ENCODE data around the gene TLN1.

TLN1 gene

DNA sequence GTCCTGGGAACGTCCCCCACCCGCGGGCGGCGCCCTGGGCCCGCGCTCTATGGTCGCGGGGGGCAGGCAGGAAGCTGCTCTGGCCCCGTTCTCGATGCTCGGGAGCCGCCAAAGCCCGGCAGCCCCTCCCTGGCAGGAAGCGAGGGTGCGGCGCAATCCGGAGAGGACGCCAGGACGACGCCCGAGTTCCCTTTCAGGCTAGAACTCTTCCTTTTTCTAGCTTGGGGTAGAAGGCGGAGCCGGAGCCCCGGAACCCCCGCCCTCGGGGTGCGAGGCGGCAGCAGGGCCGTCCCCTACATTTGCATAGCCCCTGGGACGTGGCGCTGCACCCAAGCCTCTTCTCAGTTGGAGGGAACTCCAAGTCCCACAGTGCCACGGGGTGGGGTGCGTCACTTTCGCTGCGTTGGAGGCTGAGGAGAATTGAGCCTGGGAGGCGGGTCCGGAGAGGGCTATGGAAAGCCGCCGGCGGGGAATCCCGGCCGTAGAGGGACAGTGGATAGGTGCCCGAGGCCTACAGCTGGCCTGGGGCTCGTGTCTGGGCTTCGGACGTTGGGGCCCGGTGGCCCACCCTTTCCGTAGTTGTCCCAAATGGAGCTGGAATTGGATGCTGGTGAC, at the start of gene TLN1, which contains the start of gene CREB3:
Gene TLN1 (minus strand): TSS at position 11 of the 615 bp plus-strand sequence. CDS start 6,501 bp downstream, outside the sequence.
Gene CREB3 (plus strand): TSS at position 482 of the 615 bp plus-strand sequence. CDS start 107 bp downstream, at position 589.
- TF ChIP-seq ZFX (IDR thresholded peaks at IDR 0.05; ENCODE audit: borderline replicate concordance): no peak
- TF ChIP-seq CTCF (IDR thresholded peaks at IDR 0.05): peak; percentile 41
- H3K27ac ChIP-seq: peak within 1 kb of the TSS; percentile 94

- no peak for TF ChIP-seq ZFX (IDR thresholded peaks at IDR 0.05; ENCODE audit: borderline replicate concordance)
- no peak for TF ChIP-seq CTCF (IDR thresholded peaks at IDR 0.05)
- H3K27ac ChIP-seq: no peak overlapping the region
These were observed 49.1 kb upstream of the TLN1 start for GRCh38 chr9:35781066-35781465.

- no peak overlapping the region for H3K27ac ChIP-seq
- no peak for TF ChIP-seq ZFX (IDR thresholded peaks at IDR 0.05; ENCODE audit: borderline replicate concordance)
- TF ChIP-seq CTCF (IDR thresholded peaks at IDR 0.05): no peak
These were observed 46.5 kb upstream of the TLN1 start for GRCh38 chr9:35778496-35778895.

DNA sequence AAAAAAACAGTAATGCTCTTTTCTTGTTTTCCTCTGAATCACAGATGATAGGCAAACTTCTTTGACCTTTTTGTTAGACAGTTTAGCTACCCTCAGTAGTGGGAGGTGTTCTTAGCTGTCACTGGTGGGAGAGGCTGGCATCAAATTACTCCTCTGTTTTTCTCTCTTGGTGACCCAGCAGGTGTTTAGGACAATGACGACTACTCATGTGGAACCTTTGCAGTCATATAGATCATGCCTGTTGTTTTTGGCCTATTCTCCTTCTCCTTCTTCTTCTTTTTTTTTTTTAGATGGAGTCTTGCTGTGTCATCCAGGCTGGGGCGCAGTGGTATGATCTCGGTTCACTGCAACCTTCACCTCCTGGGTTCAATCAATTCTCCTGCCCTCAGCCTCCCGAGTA, 44.0 kb upstream of the TLN1 start:
- H3K27ac ChIP-seq: no peak overlapping the region
- TF ChIP-seq CTCF (IDR thresholded peaks at IDR 0.05) (no peak), ZFX (IDR thresholded peaks at IDR 0.05; ENCODE audit: borderline replicate concordance) (no peak)

- H3K27ac ChIP-seq: no peak overlapping the region
- no peak for TF ChIP-seq ZFX (IDR thresholded peaks at IDR 0.05; ENCODE audit: borderline replicate concordance)
- TF ChIP-seq CTCF (IDR thresholded peaks at IDR 0.05): no peak
These were observed 43.1 kb upstream of the TLN1 start for GRCh38 chr9:35774907-35775635.

GRCh38 chr9:35771943-35772342, 39.9 kb upstream of the TLN1 start:
- TF ChIP-seq CTCF (IDR thresholded peaks at IDR 0.05) (no peak), ZFX (IDR thresholded peaks at IDR 0.05; ENCODE audit: borderline replicate concordance) (no peak)
- H3K27ac ChIP-seq: peak overlapping the region; percentile 85

GRCh38 chr9:35771534-35771933, 39.5 kb upstream of the TLN1 start:
- TF ChIP-seq CTCF (IDR thresholded peaks at IDR 0.05) (no peak), ZFX (IDR thresholded peaks at IDR 0.05; ENCODE audit: borderline replicate concordance) (no peak)
- H3K27ac ChIP-seq: peak overlapping the region; percentile 85

All from 22Rv1 (cell line).